CD14-positive monocyte (primary cell): ENCODE data around the gene TP53RK. TPM values are rescaled to one million over a fixed set of nuclear protein-coding genes. Genes with fewer than 3 reads are reported as not detected.
A peak's percentile ranks its signal among the peaks of the same experiment; 100 is the strongest.

Experiments used
- DNase-seq, 3 donors: peaks; one replicate each; pipeline ENCODE4 v3.0.0-alpha.2; 2011 to 2022
- H2AFZ ChIP-seq: 2 replicates; pipeline ENCODE4 v1.6.0; 2012; ENCODE audit warnings: mild to moderate bottlenecking, low read depth, low read length, inconsistent platforms; ENCODE audit not compliant: insufficient read depth, poor library complexity, severe bottlenecking
- H3K27ac ChIP-seq, 2 donors: 1 replicate in 1 of 2; 2 replicates in 1 of 2; pipeline ENCODE4 v1.5.1; 2012 to 2013; ENCODE audit warnings: low read length in 2 of 2, control low read depth in 1 of 2, inconsistent platforms in 1 of 2, low read depth in 1 of 2, mild to moderate bottlenecking in 1 of 2
- H3K27me3 ChIP-seq, 2 donors: one replicate each; pipeline versions ENCODE4 v1.6.0 to v1.6.1; 2011 to 2013; ENCODE audit warnings: low read length in 2 of 2; ENCODE audit not compliant: control insufficient read depth in 2 of 2, insufficient read depth in 2 of 2
- H3K36me3 ChIP-seq, 2 donors: replicated peaks in 1 of 2; 1 replicate in 1 of 2; 2 replicates in 1 of 2; pipeline versions ENCODE4 v1.5.1 to v1.6.1; 2012 to 2013; ENCODE audit warnings: low read length in 2 of 2, control low read depth in 1 of 2, inconsistent platforms in 1 of 2, mild to moderate bottlenecking in 1 of 2; ENCODE audit not compliant: insufficient read depth in 2 of 2, control insufficient read depth in 1 of 2
- H3K4me1 ChIP-seq, 2 donors: 1 replicate in 1 of 2; 2 replicates in 1 of 2; pipeline versions ENCODE4 v1.5.1 to v1.6.1; 2012 to 2013; ENCODE audit warnings: low read length in 2 of 2, control low read depth in 1 of 2, inconsistent platforms in 1 of 2, mild to moderate bottlenecking in 1 of 2, moderate library complexity in 1 of 2; ENCODE audit not compliant: insufficient read depth in 2 of 2, control insufficient read depth in 1 of 2
- H3K4me2 ChIP-seq: replicated peaks from 2 replicates; pipeline ENCODE3; 2012; ENCODE audit warnings: low read length, moderate library complexity, mild to moderate bottlenecking; ENCODE audit not compliant: poor library complexity, severe bottlenecking; ENCODE audit errors: extremely low read depth
- H3K4me3 ChIP-seq, 3 experiments: fragments of 200-600 bp in 1 of 3; sonication (generic) in 1 of 3; replicated peaks in 1 of 3; 1 replicate in 2 of 3; 2 replicates in 1 of 3; pipeline ENCODE4 v1.5.1; 2011 to 2013; ENCODE audit warnings: low read length in 3 of 3, mild to moderate bottlenecking in 3 of 3, control low read depth in 2 of 3, low read depth in 2 of 3, inconsistent platforms in 1 of 3, moderate library complexity in 1 of 3
- H3K79me2 ChIP-seq: 2 replicates; pipeline ENCODE4 v1.6.0; 2012; ENCODE audit warnings: mild to moderate bottlenecking, control low read depth, inconsistent platforms, low read length, moderate library complexity; ENCODE audit not compliant: insufficient read depth
- H3K9ac ChIP-seq: 2 replicates; pipeline ENCODE4 v1.6.0; 2017; ENCODE audit warnings: low read length, mild to moderate bottlenecking; ENCODE audit not compliant: insufficient read depth, poor library complexity, severe bottlenecking
- H3K9me3 ChIP-seq, 2 donors: replicated peaks in 1 of 2; 1 replicate in 1 of 2; 2 replicates in 1 of 2; pipeline versions ENCODE4 v1.5.1 to v1.6.1; 2012 to 2013; ENCODE audit warnings: low read length in 2 of 2, control low read depth in 1 of 2; ENCODE audit not compliant: control insufficient read depth in 1 of 2, insufficient read depth in 1 of 2
- H4K20me1 ChIP-seq: 2 replicates; pipeline ENCODE4 v1.6.0; 2012; ENCODE audit warnings: mild to moderate bottlenecking, low read length, control low read depth, moderate library complexity; ENCODE audit not compliant: insufficient read depth
- H3K27ac Mint-ChIP-seq, 7 donors: one replicate each; pipeline ENCODE4 v1.8.0; 2020; ENCODE audit warnings: mild to moderate bottlenecking in 7 of 7, mixed read lengths in 7 of 7, moderate library complexity in 6 of 7, inconsistent platforms in 2 of 7
- H3K27me3 Mint-ChIP-seq, 3 donors: one replicate each; pipeline ENCODE4 v1.8.0; 2021 to 2022; ENCODE audit warnings: low read depth in 3 of 3, mild to moderate bottlenecking in 3 of 3, mixed read lengths in 3 of 3, moderate library complexity in 3 of 3, inconsistent platforms in 1 of 3
- H3K36me3 Mint-ChIP-seq, 2 donors: one replicate each; pipeline ENCODE4 v1.8.0; 2020; ENCODE audit warnings: mixed read lengths in 2 of 2, inconsistent platforms in 1 of 2, mild to moderate bottlenecking in 1 of 2
- H3K4me1 Mint-ChIP-seq: one replicate; pipeline ENCODE4 v1.8.0; 2020; ENCODE audit warnings: mild to moderate bottlenecking, mixed read lengths
- H3K4me3 Mint-ChIP-seq, 2 donors: one replicate each; pipeline ENCODE4 v1.8.0; 2020; ENCODE audit warnings: mild to moderate bottlenecking in 2 of 2, mixed read lengths in 2 of 2, moderate library complexity in 1 of 2
- H3K9me3 Mint-ChIP-seq, 7 donors: one replicate each; pipeline ENCODE4 v1.8.0; 2020 to 2022; ENCODE audit warnings: mixed read lengths in 7 of 7, mild to moderate bottlenecking in 6 of 7, moderate library complexity in 6 of 7, inconsistent platforms in 2 of 7
- CTCF ChIP-seq: fragments of 200-600 bp; IDR thresholded peaks from one replicate; pipeline ENCODE4 v1.8.0; 2022; ENCODE audit warnings: antibody characterized with exemption, mild to moderate bottlenecking
- WGBS: methylation state at CpG from one replicate; pipeline ENCODE4 v1.1.5; 2013; ENCODE audit warnings: missing lambda C conversion rate; ENCODE audit not compliant: insufficient coverage; 5-methylcytosine and 5-hydroxymethylcytosine counted together
- intact Hi-C, 2 donors: fragments of 100-400 bp; cut with micrococcal nuclease; formaldehyde crosslinking; loops; one replicate each; pipeline versions ENCODE4 v1.15.0 to v1.15.1; 2023
- polyA plus RNA-seq, 3 donors: library from polyadenylated mRNA; depleted of rRNA in 1 of 3; unstranded in 2 of 3; stranded (reverse) in 1 of 3; fragments of 300-500 nt in 2 of 3; fragments of >200 nt in 1 of 3; fragmentation: Illumina TruSeq in 2 of 3; gene quantifications; 1 replicate in 2 of 3; 2 replicates in 1 of 3; pipeline ENCODE4 v1.2.3, GENCODE V29; 2012 to 2021

The TP53RK gene
- polyA plus RNA-seq, 3 donors, result 1.4 to 10.9 (median 9.5) TPM

- Mint-ChIP-seq H3K9me3 (peaks cover 3 to 22% (median 6%) of the 10 kb centered on the region in 7 donors), H3K4me1 (peaks cover 13% of the 10 kb centered on the region), H3K27ac (peak overlapping the region in 1 of 7 donors; percentile 12), H3K36me3 (peaks cover 0 to 3% of the 10 kb centered on the region in 2 donors), H3K27me3 (peaks cover 25 to 33% (median 28%) of the 10 kb centered on the region in 3 donors), H3K4me3 (peak overlapping the region; percentile 77 to 90)
- Histone ChIP-seq H3K27ac (no peak overlapping the region), H3K79me2 (no peaks in the 10 kb centered on the region), H3K36me3 (no peaks in the 10 kb centered on the region), H3K27me3 (peaks cover 2 to 22% of the 10 kb centered on the region in 2 donors), H3K4me1 (peaks cover 5 to 11% of the 10 kb centered on the region in 2 donors), H3K9me3 (peaks cover 3 to 7% of the 10 kb centered on the region in 2 donors), H3K4me3 (peak overlapping the region; percentile 3 to 69 (median 26)), H3K4me2 (peak overlapping the region; percentile 79), H2AFZ (peak overlapping the region; percentile 85), H4K20me1 (no peaks in the 10 kb centered on the region), H3K9ac (peak overlapping the region; percentile 64)
- TF ChIP-seq CTCF, result no peak
- DNase-seq, result no peak
- 34% methylated on average over 16 of the region's 22 CpGs for WGBS
- intact Hi-C loops, result no loop called here
Observed at GRCh38 chr20:46710153-46710913, 21.1 kb upstream of the TP53RK start.

GRCh38 chr20:46709459-46710152 lies 20.4 kb upstream of the TP53RK start, which contains the start of gene SLC2A10:
Gene SLC2A10, plus strand, starts transcription at chr20:46709649. Its CDS starts 88 bp downstream, at chr20:46709737.
- Histone ChIP-seq H3K27me3 (peaks cover 2 to 22% of the 10 kb centered on the region in 2 donors), H3K4me2 (peak within 1 kb of the TSS; percentile 79)

More at GRCh38 chr20:46709459-46710152, 20.4 kb upstream of the TP53RK start, which contains the start of gene SLC2A10:
- H3K36me3 Mint-ChIP-seq, result peaks cover 0 to 3% of the 10 kb centered on the region in 2 donors
- H3K4me1 ChIP-seq, result peaks cover 5 to 11% of the 10 kb centered on the region in 2 donors
- H4K20me1 ChIP-seq, result no peaks in the 10 kb centered on the region
- peaks cover 3 to 7% of the 10 kb centered on the region in 2 donors for H3K9me3 ChIP-seq
- no peaks in the 10 kb centered on the region for H3K36me3 ChIP-seq
- peak within 1 kb of the TSS; percentile 77 to 90 for H3K4me3 Mint-ChIP-seq
- no peak for TF ChIP-seq CTCF
- H3K27ac ChIP-seq, result no peak within 1 kb of the TSS
- intact Hi-C loops, result no loop called here
- DNase-seq, result no peak
- no peaks in the 10 kb centered on the region for H3K79me2 ChIP-seq
- H3K4me1 Mint-ChIP-seq, result peaks cover 13% of the 10 kb centered on the region
- WGBS, result under 1% methylated on average over 67 of the region's 67 CpGs
- peaks cover 25 to 31% (median 26%) of the 10 kb centered on the region in 3 donors for H3K27me3 Mint-ChIP-seq
- peak within 1 kb of the TSS; percentile 64 for H3K9ac ChIP-seq
- peak within 1 kb of the TSS; percentile 85 for H2AFZ ChIP-seq
- peak within 1 kb of the TSS in 1 of 7 donors; percentile 12 for H3K27ac Mint-ChIP-seq
- peak within 1 kb of the TSS; percentile 3 to 69 (median 26) for H3K4me3 ChIP-seq
- H3K9me3 Mint-ChIP-seq, result peaks cover 3 to 23% (median 6%) of the 10 kb centered on the region in 7 donors
